ENCODE results near the gene IPO5. TPM values are rescaled to one million over a fixed set of nuclear protein-coding genes. Genes with fewer than 3 reads are reported as not detected.

Gene IPO5
- total and polyA plus RNA-seq, 2 of the 4 experiments (the other 2 are of a cell fraction) = 89.2 to 270 TPM

DNA sequence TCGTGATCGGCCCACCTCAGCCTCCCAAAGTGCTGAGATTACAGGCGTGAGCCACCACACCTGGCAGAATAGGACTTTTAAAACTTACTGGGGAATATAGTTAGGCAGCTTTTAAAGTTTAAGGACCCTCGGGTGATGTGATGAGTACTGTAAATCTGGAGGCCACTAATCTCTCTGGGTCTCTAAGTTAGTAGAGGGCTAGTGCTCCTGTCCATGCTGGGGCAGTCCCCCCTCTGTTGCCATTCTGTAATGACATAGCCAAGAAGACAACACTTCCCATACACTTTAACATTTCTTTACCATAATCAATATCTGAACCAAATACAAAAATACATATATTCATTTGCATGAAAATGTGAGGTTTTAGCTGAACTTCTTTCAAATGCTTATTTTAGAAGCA lies 65.7 kb downstream of the IPO5 start:
- ATAC-seq (ENCODE audit: low read depth) (no peak), DNase-seq (no peak)
- H3K9ac ChIP-seq (ENCODE audit: low read depth, low read length) = no peak overlapping the region
- no peak overlapping the region for H3K27ac ChIP-seq (ENCODE audit: insufficient read depth, low read length)
- H2AFZ ChIP-seq (replicated peaks; ENCODE audit: low read length, poor library complexity) = no peak overlapping the region
- TF ChIP-seq NFE2L2 (IDR thresholded peaks at IDR 0.05; ENCODE audit: low read depth, low read length) (no peak), FOS (IDR thresholded peaks at IDR 0.05; ENCODE audit: low read depth, low read length) (no peak), MXI1 (IDR thresholded peaks at IDR 0.05; ENCODE audit: borderline replicate concordance, low read depth, low read length) (no peak), POLR2A (IDR thresholded peaks at IDR 0.05; ENCODE audit: low read depth, low read length) (no peak), SMC3 (IDR thresholded peaks at IDR 0.05; ENCODE audit: low read depth, low read length) (no peak), MAFK (IDR thresholded peaks at IDR 0.05; ENCODE audit: low read depth, low read length) (no peak), RFX5 (IDR thresholded peaks at IDR 0.05; ENCODE audit: low read depth, low read length) (no peak)
- TF ChIP-seq, protein P1, sequence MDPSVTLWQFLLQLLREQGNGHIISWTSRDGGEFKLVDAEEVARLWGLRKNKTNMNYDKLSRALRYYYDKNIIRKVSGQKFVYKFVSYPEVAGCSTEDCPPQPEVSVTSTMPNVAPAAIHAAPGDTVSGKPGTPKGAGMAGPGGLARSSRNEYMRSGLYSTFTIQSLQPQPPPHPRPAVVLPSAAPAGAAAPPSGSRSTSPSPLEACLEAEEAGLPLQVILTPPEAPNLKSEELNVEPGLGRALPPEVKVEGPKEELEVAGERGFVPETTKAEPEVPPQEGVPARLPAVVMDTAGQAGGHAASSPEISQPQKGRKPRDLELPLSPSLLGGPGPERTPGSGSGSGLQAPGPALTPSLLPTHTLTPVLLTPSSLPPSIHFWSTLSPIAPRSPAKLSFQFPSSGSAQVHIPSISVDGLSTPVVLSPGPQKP (IDR thresholded peaks at IDR 0.05; ENCODE audit: borderline replicate concordance, low read depth, low read length) = no peak
- H2BK5ac ChIP-seq (ENCODE audit: low read depth, low read length, poor library complexity, severe bottlenecking) = peak overlapping the region; percentile 37
- H3K36me3 ChIP-seq (ENCODE audit: control insufficient read depth, insufficient read depth, low read length) = peaks cover 32% of the 10 kb centered on the region
- H3K14ac ChIP-seq (replicated peaks; ENCODE audit: low read depth, low read length) = no peak overlapping the region
- H3K23ac ChIP-seq (ENCODE audit: low read depth, low read length) = no peak overlapping the region
- CTCF ChIA-PET = no interaction called here
- no peak overlapping the region for H2BK120ac ChIP-seq (ENCODE audit: low read depth, low read length)
- no peak overlapping the region for H3K4me3 ChIP-seq (ENCODE audit: insufficient read depth, low read depth, low read length)
- H4K5ac ChIP-seq (ENCODE audit: low read depth, low read length) = no peak overlapping the region
- no peak overlapping the region for H3K18ac ChIP-seq (ENCODE audit: low read depth, low read length)
- H2AK5ac ChIP-seq (ENCODE audit: low read depth, low read length) = no peak overlapping the region
- in situ Hi-C loops (cut with MboI; ENCODE audit: low sequenced_read_pairs) (no loop called here), intact Hi-C loops (cut with micrococcal nuclease) (loop anchor here (10.0 kb wide), 1 partner anchor 376 kb away; no protein-coding TSS in a partner anchor), dilution Hi-C loops (cut with HindIII; ENCODE audit: low sequenced_read_pairs, unreplicated experiment) (no loop called here)
- no peak overlapping the region for H2AK9ac ChIP-seq (replicated peaks; ENCODE audit: low read depth, low read length, poor library complexity)
- POLR2A ChIA-PET (ENCODE audit: unreplicated experiment) = no interaction called here
- no peaks in the 10 kb centered on the region for H4K20me1 ChIP-seq (ENCODE audit: insufficient read depth, low read length)
- H3K9me1 ChIP-seq (ENCODE audit: insufficient read depth, low read length) = peaks cover 2% of the 10 kb centered on the region
- peaks cover 10% of the 10 kb centered on the region for H3K4me1 ChIP-seq (ENCODE audit: control insufficient read depth, insufficient read depth, low read length)
- no CpG with 5 or more reads among the region's 4 CpGs for WGBS, 2 experiments (ENCODE audit: extremely low coverage in 2 of 2, insufficient read length in 1 of 2)
- no peak overlapping the region for H2BK20ac ChIP-seq (ENCODE audit: low read depth, low read length)
- no peak overlapping the region for H3K56ac ChIP-seq (ENCODE audit: extremely low read depth, insufficient read depth, low read length)
- no peak overlapping the region for H3K4me2 ChIP-seq (ENCODE audit: low read depth, low read length)
- BruUV-seq (replicated peaks) = no TSS peak
- H4K91ac ChIP-seq (ENCODE audit: insufficient read depth, low read depth, low read length) = no peak overlapping the region
- H4K8ac ChIP-seq (ENCODE audit: low read depth in 2 of 2, low read length in 2 of 2) = no peak overlapping the region
- no peak overlapping the region for H3K4ac ChIP-seq (ENCODE audit: low read depth, low read length)
- no peak overlapping the region for H2BK15ac ChIP-seq (ENCODE audit: low read depth, low read length)
- H3K9me3 ChIP-seq (ENCODE audit: control insufficient read depth, insufficient read depth, low read length) = no peaks in the 10 kb centered on the region
- no peaks in the 10 kb centered on the region for H3K27me3 ChIP-seq (ENCODE audit: control insufficient read depth, insufficient read depth, low read length)
- peaks cover 12 to 33% of the 10 kb centered on the region in 2 experiments for H3K79me1 ChIP-seq (ENCODE audit: low read depth in 1 of 2, low read length in 2 of 2)

Measured in IMR-90 (cell line).